NCI-H345 treated with DMSO at 0.1 percent for 48 hours (cell line): ENCODE results near the gene ADGRG6.
A peak's percentile ranks its signal among the peaks of the same experiment; 100 is the strongest.

Experiments used
- DNase-seq: peaks from one replicate; lab custom pipeline; 2025; ENCODE audit not compliant: unreplicated experiment; lab: John Stamatoyannopoulos, UW

Gene ADGRG6

DNA sequence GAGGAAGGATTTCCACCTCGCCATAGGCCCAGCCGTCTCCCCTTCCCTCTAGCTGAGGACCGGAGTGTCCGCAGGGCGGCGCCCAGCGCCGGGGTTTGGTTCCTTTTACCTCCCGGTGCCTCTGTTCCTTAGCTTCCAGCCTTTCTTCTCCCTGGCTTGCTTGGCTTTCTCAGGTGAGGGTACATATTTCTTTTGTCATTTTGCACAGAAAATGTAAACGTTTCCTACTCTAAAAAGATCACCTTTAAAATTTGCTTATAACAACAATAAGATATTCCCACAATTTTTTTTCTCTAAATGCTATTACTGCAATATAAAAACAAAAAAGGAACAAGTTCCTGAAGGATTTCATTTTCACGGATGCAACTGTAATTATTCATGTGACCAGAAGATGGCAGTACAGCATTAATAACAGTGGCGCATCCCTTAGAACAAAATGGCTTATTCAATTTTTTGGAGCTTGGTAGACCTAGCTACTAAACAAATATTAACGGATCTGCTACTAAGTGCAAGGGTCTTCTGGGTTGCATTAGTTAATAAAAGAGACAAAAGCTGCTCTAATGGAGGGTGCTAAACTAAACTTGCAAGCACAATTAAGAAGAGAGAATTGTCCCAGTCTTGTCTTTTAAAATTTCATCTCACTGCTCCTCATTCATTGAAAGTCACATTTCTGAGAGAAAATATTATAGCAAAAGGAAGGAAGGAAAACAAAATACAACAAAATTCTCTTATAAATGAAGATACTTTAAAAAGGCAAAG, 172.9 kb downstream of the ADGRG6 start:
- peak; percentile 73 for DNase-seq

DNA sequence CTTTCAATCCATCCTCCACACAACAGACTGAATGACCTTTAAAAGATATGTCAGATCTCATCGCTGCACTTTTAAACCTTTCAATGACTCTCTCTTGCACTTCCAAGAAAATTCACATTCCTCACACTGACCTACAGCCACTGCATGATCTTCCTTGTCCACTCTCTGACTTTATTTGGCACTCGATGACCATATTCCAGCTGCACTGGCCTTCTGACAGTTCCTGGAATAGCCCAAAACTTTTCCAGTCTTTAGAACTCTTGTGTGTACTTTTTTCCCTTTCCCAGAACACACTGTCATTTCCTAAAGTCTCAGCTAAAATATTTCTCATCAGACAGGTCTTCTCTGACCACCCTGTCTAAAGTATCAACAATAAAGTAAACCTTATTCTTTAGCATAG, 174.6 kb downstream of the ADGRG6 start:
- DNase-seq: no peak

DNA sequence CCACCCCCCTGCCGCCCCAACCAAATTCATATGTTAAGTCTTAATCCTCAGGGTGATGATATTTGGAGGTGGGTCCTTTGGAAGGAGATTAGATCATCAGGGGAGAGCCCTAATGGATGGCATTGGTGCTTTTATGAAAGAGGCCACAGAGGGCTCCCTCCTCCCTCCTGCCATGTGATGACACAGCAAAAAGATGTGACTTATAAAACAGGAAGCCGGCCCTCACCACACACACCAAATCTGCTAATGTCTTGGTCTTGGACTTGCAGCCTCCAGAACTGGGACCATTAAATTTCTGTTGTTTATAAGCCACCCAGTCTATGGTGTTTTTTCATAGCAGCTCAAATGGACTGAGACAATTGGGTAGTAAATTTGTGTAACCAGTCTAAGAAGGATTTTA, 176.3 kb downstream of the ADGRG6 start:
- DNase-seq: no peak

DNA sequence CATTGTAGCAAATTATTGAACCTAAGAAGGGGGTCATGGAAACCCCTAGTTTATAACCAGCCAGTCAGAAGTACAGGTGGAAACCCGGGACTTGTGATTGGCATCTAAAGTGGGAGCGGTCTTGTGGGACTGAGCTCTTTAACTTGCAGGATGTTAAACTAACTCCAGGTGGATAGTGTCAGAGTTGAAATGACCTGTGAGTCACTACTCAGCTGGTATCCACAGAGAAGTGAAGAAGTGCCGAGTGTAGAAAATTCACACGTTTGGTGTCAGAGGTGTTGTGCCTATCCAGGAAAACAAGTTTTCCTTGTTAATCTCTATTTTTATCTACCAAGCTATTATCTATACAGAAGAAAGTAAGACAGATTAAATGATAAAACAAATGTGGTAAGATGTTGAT, 179.7 kb downstream of the ADGRG6 start:
- no peak for DNase-seq

DNA sequence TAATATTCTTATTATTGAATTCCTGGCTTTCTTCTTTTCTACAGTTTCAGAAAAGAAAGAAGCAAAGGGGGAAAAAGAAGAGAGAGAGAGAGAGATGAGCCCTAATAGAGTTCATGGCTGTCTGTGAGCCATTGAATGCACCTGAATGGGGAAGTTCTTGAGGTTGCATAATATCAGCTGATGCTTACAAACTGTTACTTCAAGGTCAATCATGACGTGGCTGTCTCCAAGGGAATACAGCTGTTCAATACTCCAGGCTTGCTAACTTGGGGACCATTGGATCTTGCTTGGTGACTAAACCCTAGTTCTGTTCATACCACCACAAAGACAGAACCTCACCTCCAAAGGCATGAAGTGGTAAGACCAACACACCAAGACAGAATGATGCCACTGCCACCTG, 180.4 kb downstream of the ADGRG6 start:
- DNase-seq: no peak

DNA sequence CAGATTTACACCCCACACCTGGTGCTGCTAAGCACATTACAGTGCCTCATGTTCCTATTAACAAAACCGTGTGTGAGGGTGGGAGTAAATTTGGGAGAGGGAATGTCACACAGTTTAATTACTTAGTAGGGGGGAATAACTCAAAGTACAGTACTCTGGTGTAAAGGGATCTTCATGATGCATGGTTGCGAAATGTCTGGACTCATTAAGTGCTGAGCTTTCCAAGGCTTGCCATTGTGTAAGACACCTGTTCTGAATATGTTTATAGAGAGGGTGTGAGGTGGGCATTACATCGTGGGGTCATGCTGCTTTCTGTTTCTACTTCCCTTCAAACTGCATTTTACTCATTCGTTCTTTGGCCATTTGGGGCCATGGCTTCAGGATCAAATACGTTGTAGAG, 181.2 kb downstream of the ADGRG6 start:
- DNase-seq: no peak

DNA sequence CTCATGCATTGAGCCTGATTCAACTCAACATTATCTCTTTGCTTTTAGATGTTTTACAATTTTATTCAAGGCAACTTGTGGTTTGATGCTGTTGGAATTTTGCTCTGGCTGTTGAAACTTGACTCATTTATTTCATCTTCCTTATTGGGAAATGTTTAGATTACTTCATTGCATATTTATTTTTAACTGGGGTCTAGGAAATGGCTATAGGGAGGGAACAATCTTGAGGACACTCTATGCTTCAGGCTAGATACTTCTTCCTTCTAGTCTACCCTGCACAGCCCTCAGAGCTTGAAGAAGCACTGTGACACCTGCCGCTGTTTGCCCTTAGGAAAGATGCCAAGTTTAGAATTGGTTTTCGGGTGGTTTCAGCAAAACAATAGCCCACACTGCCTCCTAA, 183.4 kb downstream of the ADGRG6 start:
- peak; percentile 74 for DNase-seq

DNA sequence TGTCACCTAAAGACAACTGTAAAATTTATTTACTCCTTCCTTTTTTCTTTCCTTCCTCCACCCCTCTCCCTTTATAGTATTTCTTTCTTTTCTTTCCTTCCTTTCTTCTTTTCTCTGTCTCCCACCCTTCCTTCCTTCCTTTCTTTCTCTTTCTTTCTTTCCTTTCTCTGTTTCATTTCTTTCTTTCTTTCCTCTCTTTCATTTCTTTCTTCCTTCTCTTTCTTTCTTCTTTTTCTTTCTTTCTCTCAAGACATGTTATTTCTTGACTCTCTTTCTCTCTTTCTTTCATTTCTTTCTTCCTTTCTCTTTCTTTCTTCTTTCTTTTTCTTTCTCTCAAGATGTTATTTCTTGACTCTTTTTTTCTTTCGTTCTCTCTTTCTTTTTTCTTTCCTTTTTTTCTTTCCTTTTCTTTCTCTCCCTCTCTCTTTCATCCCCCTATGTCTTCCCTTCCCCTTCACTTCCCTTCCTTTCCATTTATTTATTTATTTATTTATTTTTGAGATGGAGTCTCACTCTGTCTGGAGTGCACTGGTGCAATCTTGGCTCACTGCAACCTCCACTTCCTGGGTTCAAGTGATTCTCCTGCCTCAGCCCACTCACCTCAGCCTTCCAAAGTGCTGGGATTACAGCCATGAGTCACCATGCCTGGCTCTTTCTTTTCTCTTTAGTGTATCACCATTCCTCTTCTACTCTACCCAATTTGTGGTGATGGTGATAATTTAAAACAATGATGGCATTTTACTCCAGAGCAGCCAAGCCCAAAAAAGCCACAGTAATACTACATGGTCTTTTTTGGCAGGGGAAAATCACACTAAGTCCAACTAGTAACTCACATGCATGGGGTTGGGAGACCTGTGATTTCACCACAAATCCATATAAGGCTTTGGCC, 188.2 kb downstream of the ADGRG6 start:
- no peak for DNase-seq
